SK-N-SH treated with all-trans-retinoic acid at 6 μM for 48 hours (cell line): ENCODE results near the gene COIL.

Experiments
- ATAC-seq: fragments of 200-7000 bp; cut with Tn5 transposase; 3 replicates; pipeline ENCODE4 v1.9.1; 2020; ENCODE audit warnings: mild to moderate bottlenecking, moderate library complexity
- ARNTL ChIP-seq: fragments of 450-650 bp; formaldehyde crosslinking; IDR thresholded peaks from 2 replicates; pipeline ENCODE4 v1.5.0; 2020; ENCODE audit warnings: low read depth, mild to moderate bottlenecking, moderate library complexity, borderline replicate concordance
- BACH2 ChIP-seq: fragments of 250-450 bp; sonication (Bioruptor Pico); IDR thresholded peaks from 2 replicates; pipeline ENCODE4 v1.9.0; 2021; ENCODE audit warnings: mild to moderate bottlenecking, borderline replicate concordance
- CSDC2 ChIP-seq: fragments of 250-450 bp; sonication (Bioruptor Pico); IDR thresholded peaks from 2 replicates; pipeline ENCODE4 v1.5.0; 2020; ENCODE audit warnings: mild to moderate bottlenecking, moderate library complexity
- GLIS3 ChIP-seq: fragments of 250-450 bp; sonication (Bioruptor Pico); IDR thresholded peaks from 2 replicates; pipeline ENCODE4 v1.5.0; 2020; ENCODE audit warnings: mild to moderate bottlenecking, moderate library complexity
- OSR1 ChIP-seq: fragments of 250-450 bp; sonication (Bioruptor Pico); IDR thresholded peaks from 2 replicates; pipeline ENCODE4 v1.8.0; 2022; ENCODE audit warnings: moderate library complexity, mild to moderate bottlenecking, inconsistent platforms
- PATZ1 ChIP-seq: fragments of 250-450 bp; sonication (Bioruptor Pico); IDR thresholded peaks from 2 replicates; pipeline ENCODE4 v1.8.0; 2020; ENCODE audit warnings: mild to moderate bottlenecking, moderate library complexity, borderline replicate concordance
- POU6F1 ChIP-seq: fragments of 250-450 bp; sonication (Bioruptor Pico); IDR thresholded peaks from 2 replicates; pipeline ENCODE4 v1.8.0; 2021; ENCODE audit warnings: low read depth, mild to moderate bottlenecking, moderate library complexity, borderline replicate concordance
- RARB ChIP-seq: fragments of 250-450 bp; sonication (Bioruptor Pico); IDR thresholded peaks from 2 replicates; pipeline ENCODE4 v1.8.0; 2021; ENCODE audit warnings: mild to moderate bottlenecking, moderate library complexity
- SNAI2 ChIP-seq: fragments of 250-450 bp; sonication (Bioruptor Pico); IDR thresholded peaks from 2 replicates; pipeline ENCODE4 v1.5.0; 2020; ENCODE audit warnings: mild to moderate bottlenecking, moderate library complexity
- TCF4 ChIP-seq: fragments of 250-450 bp; sonication (Bioruptor Pico); IDR thresholded peaks from 2 replicates; pipeline ENCODE4 v1.8.0; 2021; ENCODE audit warnings: mild to moderate bottlenecking, moderate library complexity, borderline replicate concordance
- ZFP3 ChIP-seq: fragments of 250-450 bp; sonication (Bioruptor Pico); IDR thresholded peaks from 2 replicates; pipeline ENCODE4 v1.5.0; 2020; ENCODE audit warnings: mild to moderate bottlenecking, moderate library complexity
- ZFP30 ChIP-seq: fragments of 450-650 bp; formaldehyde crosslinking; IDR thresholded peaks from 2 replicates; pipeline ENCODE4 v1.5.0; 2022; ENCODE audit warnings: mild to moderate bottlenecking, moderate library complexity
- ZNF565 ChIP-seq: fragments of 450-650 bp; formaldehyde crosslinking; conservative IDR thresholded peaks from 2 replicates; pipeline ENCODE4 v1.5.0; 2020; ENCODE audit warnings: low read depth, mild to moderate bottlenecking, moderate library complexity
- ZNF8 ChIP-seq: fragments of 450-650 bp; formaldehyde crosslinking; IDR thresholded peaks from 2 replicates; pipeline ENCODE4 v1.5.0; 2020; ENCODE audit warnings: mild to moderate bottlenecking, moderate library complexity
- TF ChIP-seq, protein P1 (sequence below): fragments of 250-450 bp; sonication (Bioruptor Pico); IDR thresholded peaks from 2 replicates; pipeline ENCODE4 v1.5.0; 2020; ENCODE audit warnings: mild to moderate bottlenecking, moderate library complexity
- TF ChIP-seq, protein P2 (sequence below): fragments of 250-450 bp; sonication (Bioruptor Pico); IDR thresholded peaks from 2 replicates; pipeline ENCODE4 v1.5.1; 2020; ENCODE audit warnings: low read depth, mild to moderate bottlenecking, moderate library complexity

The COIL gene

DNA sequence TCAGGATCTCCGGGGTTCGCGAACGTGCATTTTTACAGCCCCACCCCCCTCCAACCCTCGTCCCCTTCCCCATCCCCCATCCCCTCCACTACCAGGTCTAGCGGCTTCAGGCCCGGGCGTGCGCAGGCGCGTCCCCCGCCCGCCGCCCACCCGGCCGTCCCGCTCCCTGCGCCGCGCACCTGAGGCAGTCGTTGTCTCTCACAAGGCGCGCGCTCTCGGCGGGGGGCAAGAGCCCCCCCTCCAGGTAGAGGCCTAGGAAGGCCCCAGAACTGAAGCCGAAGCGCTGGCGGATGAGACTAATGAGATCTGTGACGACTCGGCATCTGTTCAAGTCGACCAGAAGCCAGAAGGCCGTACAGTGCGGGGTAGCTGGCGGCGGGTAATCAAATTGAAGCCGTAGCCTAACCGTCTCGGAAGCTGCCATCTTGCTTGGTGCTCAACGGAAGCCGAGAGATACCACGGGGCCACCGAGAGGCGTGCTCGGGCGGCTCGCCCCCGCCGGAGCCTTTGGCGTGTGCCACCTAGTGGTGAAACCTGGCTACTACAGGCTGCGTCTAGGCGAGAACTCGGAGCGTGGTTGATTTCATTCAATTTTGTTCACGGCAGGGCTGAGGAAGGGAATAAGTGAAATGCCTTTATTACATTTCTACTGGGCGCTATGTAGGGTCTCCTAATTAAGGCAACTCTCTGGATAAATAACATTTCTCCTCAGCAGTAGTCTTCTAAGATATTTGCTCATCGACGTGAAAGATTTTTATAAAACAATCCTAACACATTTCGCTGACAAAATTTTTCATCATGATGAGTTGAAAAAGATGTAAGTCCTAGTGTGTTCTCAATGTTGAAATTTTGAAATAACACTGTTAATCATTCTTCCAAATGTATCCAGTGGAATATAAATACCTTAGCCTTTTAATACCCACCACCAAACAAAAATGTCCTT lies at the start of gene COIL:
TSS of gene COIL (minus strand) at position 455 of the 943 bp plus-strand sequence. CDS start at position 424, 31 bp downstream.
- TF ChIP-seq, protein P1, sequence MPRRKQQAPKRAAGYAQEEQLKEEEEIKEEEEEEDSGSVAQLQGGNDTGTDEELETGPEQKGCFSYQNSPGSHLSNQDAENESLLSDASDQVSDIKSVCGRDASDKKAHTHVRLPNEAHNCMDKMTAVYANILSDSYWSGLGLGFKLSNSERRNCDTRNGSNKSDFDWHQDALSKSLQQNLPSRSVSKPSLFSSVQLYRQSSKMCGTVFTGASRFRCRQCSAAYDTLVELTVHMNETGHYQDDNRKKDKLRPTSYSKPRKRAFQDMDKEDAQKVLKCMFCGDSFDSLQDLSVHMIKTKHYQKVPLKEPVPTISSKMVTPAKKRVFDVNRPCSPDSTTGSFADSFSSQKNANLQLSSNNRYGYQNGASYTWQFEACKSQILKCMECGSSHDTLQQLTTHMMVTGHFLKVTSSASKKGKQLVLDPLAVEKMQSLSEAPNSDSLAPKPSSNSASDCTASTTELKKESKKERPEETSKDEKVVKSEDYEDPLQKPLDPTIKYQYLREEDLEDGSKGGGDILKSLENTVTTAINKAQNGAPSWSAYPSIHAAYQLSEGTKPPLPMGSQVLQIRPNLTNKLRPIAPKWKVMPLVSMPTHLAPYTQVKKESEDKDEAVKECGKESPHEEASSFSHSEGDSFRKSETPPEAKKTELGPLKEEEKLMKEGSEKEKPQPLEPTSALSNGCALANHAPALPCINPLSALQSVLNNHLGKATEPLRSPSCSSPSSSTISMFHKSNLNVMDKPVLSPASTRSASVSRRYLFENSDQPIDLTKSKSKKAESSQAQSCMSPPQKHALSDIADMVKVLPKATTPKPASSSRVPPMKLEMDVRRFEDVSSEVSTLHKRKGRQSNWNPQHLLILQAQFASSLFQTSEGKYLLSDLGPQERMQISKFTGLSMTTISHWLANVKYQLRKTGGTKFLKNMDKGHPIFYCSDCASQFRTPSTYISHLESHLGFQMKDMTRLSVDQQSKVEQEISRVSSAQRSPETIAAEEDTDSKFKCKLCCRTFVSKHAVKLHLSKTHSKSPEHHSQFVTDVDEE (CRISPR knock-in tag): peak; percentile 67
- TF ChIP-seq POU6F1 (CRISPR knock-in tag) (0 out of 2 replicates have a peak, but pooled peaks have one; percentile 80), CSDC2 (CRISPR knock-in tag) (peak; percentile 60; the same call in 1 of the 2 replicates), RARB (CRISPR knock-in tag) (no peak), ZFP3 (CRISPR knock-in tag) (peak; percentile 82), BACH2 (CRISPR knock-in tag) (no peak), TCF4 (CRISPR knock-in tag) (peak; percentile 14; the same call in 1 of the 2 replicates), ARNTL (CRISPR knock-in tag) (no peak), ZNF8 (peak; percentile 37; the same call in 1 of the 2 replicates), GLIS3 (CRISPR knock-in tag) (0 out of 2 replicates have a peak, but pooled peaks have one; percentile 37), ZNF565 (CRISPR knock-in tag) (peak; percentile 81), PATZ1 (peak; percentile 96), SNAI2 (CRISPR knock-in tag) (peak; percentile 32; the same call in 1 of the 2 replicates)
- TF ChIP-seq, protein P2, sequence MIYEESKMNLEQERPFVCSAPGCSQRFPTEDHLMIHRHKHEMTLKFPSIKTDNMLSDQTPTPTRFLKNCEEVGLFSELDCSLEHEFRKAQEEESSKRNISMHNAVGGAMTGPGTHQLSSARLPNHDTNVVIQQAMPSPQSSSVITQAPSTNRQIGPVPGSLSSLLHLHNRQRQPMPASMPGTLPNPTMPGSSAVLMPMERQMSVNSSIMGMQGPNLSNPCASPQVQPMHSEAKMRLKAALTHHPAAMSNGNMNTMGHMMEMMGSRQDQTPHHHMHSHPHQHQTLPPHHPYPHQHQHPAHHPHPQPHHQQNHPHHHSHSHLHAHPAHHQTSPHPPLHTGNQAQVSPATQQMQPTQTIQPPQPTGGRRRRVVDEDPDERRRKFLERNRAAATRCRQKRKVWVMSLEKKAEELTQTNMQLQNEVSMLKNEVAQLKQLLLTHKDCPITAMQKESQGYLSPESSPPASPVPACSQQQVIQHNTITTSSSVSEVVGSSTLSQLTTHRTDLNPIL: no peak
- ATAC-seq: peak; percentile 100

- ATAC-seq: 0 out of 3 replicates have a peak, but pooled peaks have one; percentile 11
- no peak for TF ChIP-seq POU6F1 (CRISPR knock-in tag)
- no peak for TF ChIP-seq OSR1 (CRISPR knock-in tag)
- TF ChIP-seq ARNTL (CRISPR knock-in tag): no peak
- TF ChIP-seq RARB (CRISPR knock-in tag): no peak
- TF ChIP-seq, protein P2: no peak
- TF ChIP-seq ZFP30 (CRISPR knock-in tag): no peak
Measured at GRCh38 chr17:57010487-57010886, 49.6 kb upstream of the COIL start.
